Progenitor cell of endocrine pancreas (in vitro differentiated cells): ENCODE results near the gene MYBPC2. TPM values are rescaled to one million over a fixed set of nuclear protein-coding genes. Genes with fewer than 3 reads are reported as not detected.

Experiments used
- DNase-seq: peaks from one replicate; pipeline ENCODE4 v3.0.0; 2021; ENCODE audit warnings: low spot score; ENCODE audit not compliant: unreplicated experiment
- H3K27ac Mint-ChIP-seq: 2 replicates; pipeline ENCODE4 v1.8.0; 2021; ENCODE audit warnings: mild to moderate bottlenecking, moderate library complexity, mixed read lengths
- H3K27me3 Mint-ChIP-seq: 2 replicates; pipeline ENCODE4 v1.8.0; 2021; ENCODE audit warnings: mixed read lengths
- H3K36me3 Mint-ChIP-seq: 2 replicates; pipeline ENCODE4 v1.8.0; 2022; ENCODE audit warnings: mixed read lengths; ENCODE audit not compliant: insufficient read depth
- H3K4me1 Mint-ChIP-seq: 2 replicates; pipeline ENCODE4 v1.8.0; 2021; ENCODE audit warnings: low read depth, mixed read lengths
- H3K4me3 Mint-ChIP-seq: 2 replicates; pipeline ENCODE4 v1.8.0; 2021; ENCODE audit warnings: low read depth, mild to moderate bottlenecking, moderate library complexity, mixed read lengths
- H3K9me3 Mint-ChIP-seq: 2 replicates; pipeline ENCODE4 v1.8.0; 2021; ENCODE audit warnings: low read depth, mixed read lengths
- total RNA-seq: library from RNA; stranded (reverse); gene quantifications from 2 replicates; pipeline ENCODE4 v1.2.1, GENCODE V29; 2021
- TF ChIP-seq, protein P1 (sequence below): fragments of 200-600 bp; sonication (generic); IDR thresholded peaks from one replicate; pipeline ENCODE4 v1.5.0; 2021; ENCODE audit warnings: antibody characterized with exemption, mild to moderate bottlenecking; ENCODE audit not compliant: unreplicated experiment

Gene MYBPC2
- total RNA-seq, 1 donor from 2014 or later: 1.6 TPM

DNA sequence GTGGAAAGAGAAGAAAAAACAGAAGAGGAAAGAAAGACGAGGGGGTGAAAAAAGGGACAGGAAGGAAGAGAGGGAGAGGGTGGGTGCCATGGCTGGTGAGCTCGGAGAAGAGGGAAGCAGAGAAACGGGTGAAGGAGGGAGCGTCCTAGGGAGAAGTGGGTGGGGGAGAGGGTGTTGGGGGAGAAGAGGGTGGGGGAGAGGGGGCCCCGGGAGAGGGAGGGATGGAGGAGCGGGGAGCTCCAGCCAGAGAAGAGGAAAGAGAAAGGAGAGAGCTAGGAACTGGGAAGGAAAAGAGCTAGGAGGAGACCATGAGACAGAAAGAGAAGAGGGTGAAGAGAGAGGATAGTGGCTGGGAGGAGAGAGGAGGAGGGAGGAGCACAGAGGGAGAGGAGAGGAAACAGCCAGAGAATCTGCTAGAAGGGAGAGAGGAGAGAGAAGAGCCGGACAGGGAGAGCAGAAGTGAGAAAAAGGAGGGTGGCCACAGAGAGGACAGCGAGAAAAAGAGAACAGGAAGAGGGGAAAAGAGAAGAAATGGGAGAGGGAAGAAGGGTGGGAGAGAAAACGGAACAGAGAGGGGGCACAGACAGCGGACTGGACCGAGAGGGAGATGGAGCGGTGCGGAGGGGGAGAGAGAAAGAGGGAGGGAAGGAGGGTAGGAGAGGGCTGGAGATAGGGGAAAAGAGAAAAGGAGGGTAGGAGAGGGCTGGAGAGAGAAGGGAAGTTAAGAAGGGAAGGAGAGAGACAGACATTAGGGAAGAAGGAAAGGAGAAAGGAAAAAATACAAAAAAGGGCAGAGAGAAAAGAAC lies 55.9 kb downstream of the MYBPC2 start:
- peak overlapping the region; percentile 55 for H3K27ac Mint-ChIP-seq
- TF ChIP-seq, protein P1, sequence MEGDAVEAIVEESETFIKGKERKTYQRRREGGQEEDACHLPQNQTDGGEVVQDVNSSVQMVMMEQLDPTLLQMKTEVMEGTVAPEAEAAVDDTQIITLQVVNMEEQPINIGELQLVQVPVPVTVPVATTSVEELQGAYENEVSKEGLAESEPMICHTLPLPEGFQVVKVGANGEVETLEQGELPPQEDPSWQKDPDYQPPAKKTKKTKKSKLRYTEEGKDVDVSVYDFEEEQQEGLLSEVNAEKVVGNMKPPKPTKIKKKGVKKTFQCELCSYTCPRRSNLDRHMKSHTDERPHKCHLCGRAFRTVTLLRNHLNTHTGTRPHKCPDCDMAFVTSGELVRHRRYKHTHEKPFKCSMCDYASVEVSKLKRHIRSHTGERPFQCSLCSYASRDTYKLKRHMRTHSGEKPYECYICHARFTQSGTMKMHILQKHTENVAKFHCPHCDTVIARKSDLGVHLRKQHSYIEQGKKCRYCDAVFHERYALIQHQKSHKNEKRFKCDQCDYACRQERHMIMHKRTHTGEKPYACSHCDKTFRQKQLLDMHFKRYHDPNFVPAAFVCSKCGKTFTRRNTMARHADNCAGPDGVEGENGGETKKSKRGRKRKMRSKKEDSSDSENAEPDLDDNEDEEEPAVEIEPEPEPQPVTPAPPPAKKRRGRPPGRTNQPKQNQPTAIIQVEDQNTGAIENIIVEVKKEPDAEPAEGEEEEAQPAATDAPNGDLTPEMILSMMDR: no peak
- no peak overlapping the region for H3K4me3 Mint-ChIP-seq
- H3K9me3 Mint-ChIP-seq: peaks cover 3% of the 10 kb centered on the region
- peaks cover 56% of the 10 kb centered on the region for H3K27me3 Mint-ChIP-seq
- peaks cover 16% of the 10 kb centered on the region for H3K36me3 Mint-ChIP-seq
- H3K4me1 Mint-ChIP-seq: peaks cover 9% of the 10 kb centered on the region
- no peak for DNase-seq

DNA sequence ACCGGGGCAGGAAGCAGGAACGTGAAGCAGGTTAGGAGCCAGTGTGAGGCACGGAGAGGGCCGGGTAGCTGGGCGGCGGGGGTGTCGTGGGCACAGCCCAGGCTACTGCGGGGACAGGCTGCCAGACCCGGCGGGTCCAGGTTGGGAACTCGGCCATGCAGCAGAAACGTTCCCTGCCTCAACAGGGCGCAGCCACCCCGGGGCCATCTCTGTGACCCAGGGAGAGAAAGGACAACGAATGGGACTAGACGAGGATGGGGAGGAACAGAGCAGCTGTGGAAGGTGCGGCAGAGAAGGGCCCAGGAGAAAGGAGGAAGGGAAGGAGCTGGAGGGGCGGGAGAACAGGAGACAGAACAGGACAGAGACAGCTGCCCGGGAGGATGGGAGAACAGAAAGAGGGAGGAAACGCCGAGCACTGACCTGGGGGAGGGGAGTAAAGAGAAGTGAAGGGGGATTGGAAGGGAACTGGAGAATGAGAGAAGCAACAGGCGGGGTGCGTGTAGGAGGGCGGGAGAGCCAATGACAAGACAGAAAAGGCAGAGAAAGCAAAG lies 56.8 kb downstream of the MYBPC2 start:
- Mint-ChIP-seq H3K27ac (peak overlapping the region; percentile 84), H3K36me3 (peaks cover 16% of the 10 kb centered on the region), H3K4me1 (peaks cover 9% of the 10 kb centered on the region), H3K9me3 (peaks cover 3% of the 10 kb centered on the region), H3K27me3 (peaks cover 64% of the 10 kb centered on the region), H3K4me3 (no peak overlapping the region)
- no peak for DNase-seq
- TF ChIP-seq, protein P1: no peak

DNA sequence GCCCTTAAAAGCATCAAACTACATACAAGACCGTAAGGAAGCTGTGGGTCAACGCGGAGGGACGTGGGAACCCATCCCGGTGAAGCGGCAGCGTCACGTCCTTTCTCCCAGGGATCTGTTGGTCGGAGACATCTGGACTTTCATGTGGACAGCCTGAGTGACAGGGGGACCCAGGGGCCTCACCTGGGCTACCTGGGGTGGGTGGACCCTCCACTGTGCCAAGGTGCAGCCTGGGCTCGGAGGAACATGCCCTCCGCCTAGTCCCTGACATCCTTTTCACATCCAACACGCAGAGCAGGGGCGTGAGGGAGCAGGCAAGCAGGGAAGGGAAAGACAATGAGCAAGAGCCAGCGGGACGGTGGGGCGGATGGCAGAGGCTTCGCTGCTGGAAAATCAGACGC lies 57.7 kb downstream of the MYBPC2 start:
- DNase-seq: no peak
- peaks cover 9% of the 10 kb centered on the region for H3K4me1 Mint-ChIP-seq
- peak overlapping the region; percentile 81 for H3K27ac Mint-ChIP-seq
- peaks cover 73% of the 10 kb centered on the region for H3K27me3 Mint-ChIP-seq
- peaks cover 3% of the 10 kb centered on the region for H3K9me3 Mint-ChIP-seq
- H3K4me3 Mint-ChIP-seq: no peak overlapping the region
- TF ChIP-seq, protein P1: no peak
- peaks cover 12% of the 10 kb centered on the region for H3K36me3 Mint-ChIP-seq

DNA sequence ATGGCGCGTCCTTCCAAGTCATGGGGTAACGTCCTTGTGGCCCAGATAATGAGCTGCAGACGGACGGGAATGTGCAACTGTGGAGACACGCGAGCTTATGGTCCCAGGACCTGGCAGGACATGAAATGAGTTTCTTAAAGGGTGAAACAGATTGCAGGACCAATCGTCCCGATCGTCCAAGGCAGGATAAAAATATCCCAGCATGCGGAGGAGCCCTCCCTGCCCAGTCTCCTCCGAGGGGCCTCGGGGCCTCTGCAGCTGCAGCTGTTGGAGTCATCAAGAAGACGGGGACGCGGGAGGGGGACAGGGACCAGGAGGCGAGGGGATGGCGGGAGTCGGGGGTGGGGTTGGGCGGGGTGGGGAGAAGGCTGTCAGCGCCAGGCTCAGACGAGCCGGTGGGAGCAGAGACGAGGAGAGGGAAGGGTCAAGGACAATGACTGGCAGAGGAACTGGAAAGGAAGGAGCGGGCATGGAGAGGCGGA lies 58.3 kb downstream of the MYBPC2 start:
- H3K27me3 Mint-ChIP-seq: peaks cover 73% of the 10 kb centered on the region
- no peak for DNase-seq
- no peak overlapping the region for H3K4me3 Mint-ChIP-seq
- TF ChIP-seq, protein P1: no peak
- H3K27ac Mint-ChIP-seq: no peak overlapping the region
- H3K4me1 Mint-ChIP-seq: peaks cover 9% of the 10 kb centered on the region
- peaks cover 8% of the 10 kb centered on the region for H3K36me3 Mint-ChIP-seq
- peaks cover 3% of the 10 kb centered on the region for H3K9me3 Mint-ChIP-seq

DNA sequence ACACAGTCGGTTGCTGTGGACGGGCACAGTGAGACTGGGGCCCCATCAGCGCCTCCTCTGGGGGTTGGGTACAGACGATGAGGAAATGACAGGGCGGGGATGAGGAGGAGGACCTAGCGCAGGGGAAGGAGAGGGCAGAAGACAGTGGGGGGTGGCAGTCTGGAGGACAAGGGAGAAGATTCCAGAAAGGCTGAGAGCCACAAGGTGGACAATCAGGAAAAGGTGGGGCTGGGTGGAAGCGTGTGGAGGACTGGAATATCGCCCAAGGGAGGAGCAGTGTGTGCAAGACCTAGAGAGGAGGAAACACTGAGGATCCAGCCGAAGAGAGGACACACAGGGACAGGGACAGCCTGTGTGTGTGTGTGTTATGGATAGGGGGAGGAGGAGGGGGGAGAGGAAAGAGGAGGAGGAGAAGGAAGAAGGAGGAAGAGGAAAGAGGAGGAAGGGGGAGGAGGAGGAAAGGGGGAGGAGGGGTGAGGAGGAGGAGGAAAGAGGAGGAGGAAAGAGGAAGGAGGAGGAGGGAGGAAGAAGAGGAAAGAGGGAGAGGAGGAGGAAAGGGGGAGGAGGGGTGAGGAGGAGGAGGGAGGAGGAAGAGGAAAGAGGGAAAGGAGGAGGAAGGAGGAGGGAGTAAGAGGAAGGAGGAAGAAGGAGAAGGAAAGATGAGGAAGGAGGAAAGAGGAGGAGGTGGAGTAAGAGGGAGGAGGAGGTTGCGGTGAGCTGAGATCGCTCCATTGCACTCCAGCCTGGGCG lies 59.8 kb downstream of the MYBPC2 start:
- Mint-ChIP-seq H3K9me3 (no peaks in the 10 kb centered on the region), H3K4me3 (no peak overlapping the region), H3K27me3 (peaks cover 70% of the 10 kb centered on the region), H3K36me3 (peaks cover 3% of the 10 kb centered on the region), H3K27ac (no peak overlapping the region), H3K4me1 (peaks cover 9% of the 10 kb centered on the region)
- TF ChIP-seq, protein P1: no peak
- no peak for DNase-seq
